Right lobe of liver (tissue), 4 donors: ENCODE measurements around the gene GNB2.

Experiments used
- CTCF ChIP-seq, 4 donors: fragments of 200-600 bp in 3 of 4; fragments of 450-650 bp in 1 of 4; IDR thresholded peaks; one replicate each; pipeline versions ENCODE4 v1.5.1 to v1.8.0; 2016 to 2022; ENCODE audit warnings: antibody characterized with exemption in 4 of 4, mild to moderate bottlenecking in 2 of 4
- POLR2A ChIP-seq: fragments of 450-650 bp; IDR thresholded peaks from one replicate; pipeline ENCODE4 v1.6.1; 2017; ENCODE audit warnings: antibody characterized with exemption, mild to moderate bottlenecking
- donor health status: DM: no; HTN: no; CAD: no.
- donor health status: DM: no; HTN: no; CAD: no.
- donor health status: DM: no; HTN: yes; CAD: no.

- no peak for TF ChIP-seq CTCF (IDR thresholded peaks at IDR 0.05)
- no peak for TF ChIP-seq POLR2A
Observed at GRCh38 chr7:100708395-100708794, 34.9 kb downstream of the GNB2 start.
